GM19023 (cell line): ENCODE measurements around the gene VSTM1.

Experiments
- ATAC-seq: cut with Tn5 transposase; IDR thresholded peaks from one replicate; pipeline ENCODE4 v1.9.1; 2021; ENCODE audit warnings: mild to moderate bottlenecking, moderate library complexity; ENCODE audit not compliant: unreplicated experiment

The VSTM1 gene

GRCh38 chr19:54013866-54014265 is 49.8 kb downstream of the VSTM1 start:
- no peak for ATAC-seq

GRCh38 chr19:54011507-54012211 is 52.0 kb downstream of the VSTM1 start:
- ATAC-seq: no peak

- no peak for ATAC-seq
Measured at GRCh38 chr19:54010474-54010873, 53.2 kb downstream of the VSTM1 start.

- ATAC-seq: no peak
Measured at GRCh38 chr19:54009440-54009839, 54.3 kb downstream of the VSTM1 start.

GRCh38 chr19:54002495-54003315 is 61.0 kb downstream of the VSTM1 start:
- ATAC-seq: no peak

GRCh38 chr19:54001496-54001895 is 62.2 kb downstream of the VSTM1 start:
- no peak for ATAC-seq

GRCh38 chr19:53999694-54000093 is 64.0 kb downstream of the VSTM1 start:
- no peak for ATAC-seq

- ATAC-seq: no peak
Measured at GRCh38 chr19:53998223-53998622, 65.5 kb downstream of the VSTM1 start.

GRCh38 chr19:53994811-53995210 is 68.9 kb downstream of the VSTM1 start:
- no peak for ATAC-seq

GRCh38 chr19:53993448-53993847 is 70.2 kb downstream of the VSTM1 start:
- no peak for ATAC-seq

- no peak for ATAC-seq
Measured at GRCh38 chr19:53992815-53993214, 70.9 kb downstream of the VSTM1 start.

GRCh38 chr19:53992211-53992610 is 71.5 kb downstream of the VSTM1 start:
- ATAC-seq: no peak

GRCh38 chr19:53991224-53992113 is 72.2 kb downstream of the VSTM1 start, which contains the start of gene CACNG6:
Gene CACNG6, plus strand, starts transcription at chr19:53991637. Its CDS starts 1,241 bp downstream, at chr19:53992878.
- ATAC-seq: no peak
